Measurements from ENCODE around the gene IL22RA2. TPM values are rescaled to one million over a fixed set of nuclear protein-coding genes. Genes with fewer than 3 reads are reported as not detected.

The IL22RA2 gene
- total RNA-seq, 6 experiments from 2014 or later: not detected

DNA sequence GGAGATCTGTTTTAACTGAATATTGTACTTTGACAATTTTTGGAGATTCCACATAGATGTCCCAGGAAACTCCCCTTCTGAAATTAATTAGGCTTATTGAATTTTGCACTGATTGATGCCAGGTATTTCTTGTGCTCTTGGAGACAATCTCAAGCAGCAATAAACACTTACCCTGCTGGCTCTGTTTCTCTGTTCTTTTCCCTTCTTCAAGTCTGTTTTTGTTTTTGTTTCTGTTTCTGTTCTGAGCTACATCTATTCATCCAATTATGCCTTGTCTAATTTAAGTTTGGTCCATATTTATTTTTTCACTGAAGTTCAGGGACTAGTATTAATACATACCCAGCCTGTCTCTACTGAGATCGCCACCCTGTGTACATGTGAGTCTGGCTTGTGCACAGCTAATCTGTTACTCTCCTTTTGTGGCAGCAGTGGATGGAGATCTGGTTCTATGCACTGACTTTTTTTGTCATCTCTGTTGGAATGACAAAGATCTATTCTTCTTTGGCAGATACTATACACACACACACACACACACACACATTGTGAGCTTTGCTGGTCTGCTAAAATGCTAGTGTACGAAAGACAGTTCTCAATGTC is 51.9 kb downstream of the IL22RA2 start:
- Mint-ChIP-seq H3K4me3 (no peak overlapping the region), H3K9me3 (no peaks in the 10 kb centered on the region), H3K27me3 (ENCODE audit: insufficient read depth) (peaks cover 2% of the 10 kb centered on the region; the same call in 1 of the 2 replicates), H3K36me3 (ENCODE audit: low read depth) (no peaks in the 10 kb centered on the region), H3K27ac (no peak overlapping the region), H3K4me1 (ENCODE audit: low read depth) (no peaks in the 10 kb centered on the region)
- DNase-seq: no peak
- TF ChIP-seq, protein P1, sequence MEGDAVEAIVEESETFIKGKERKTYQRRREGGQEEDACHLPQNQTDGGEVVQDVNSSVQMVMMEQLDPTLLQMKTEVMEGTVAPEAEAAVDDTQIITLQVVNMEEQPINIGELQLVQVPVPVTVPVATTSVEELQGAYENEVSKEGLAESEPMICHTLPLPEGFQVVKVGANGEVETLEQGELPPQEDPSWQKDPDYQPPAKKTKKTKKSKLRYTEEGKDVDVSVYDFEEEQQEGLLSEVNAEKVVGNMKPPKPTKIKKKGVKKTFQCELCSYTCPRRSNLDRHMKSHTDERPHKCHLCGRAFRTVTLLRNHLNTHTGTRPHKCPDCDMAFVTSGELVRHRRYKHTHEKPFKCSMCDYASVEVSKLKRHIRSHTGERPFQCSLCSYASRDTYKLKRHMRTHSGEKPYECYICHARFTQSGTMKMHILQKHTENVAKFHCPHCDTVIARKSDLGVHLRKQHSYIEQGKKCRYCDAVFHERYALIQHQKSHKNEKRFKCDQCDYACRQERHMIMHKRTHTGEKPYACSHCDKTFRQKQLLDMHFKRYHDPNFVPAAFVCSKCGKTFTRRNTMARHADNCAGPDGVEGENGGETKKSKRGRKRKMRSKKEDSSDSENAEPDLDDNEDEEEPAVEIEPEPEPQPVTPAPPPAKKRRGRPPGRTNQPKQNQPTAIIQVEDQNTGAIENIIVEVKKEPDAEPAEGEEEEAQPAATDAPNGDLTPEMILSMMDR (IDR thresholded peaks at IDR 0.05): no peak

DNA sequence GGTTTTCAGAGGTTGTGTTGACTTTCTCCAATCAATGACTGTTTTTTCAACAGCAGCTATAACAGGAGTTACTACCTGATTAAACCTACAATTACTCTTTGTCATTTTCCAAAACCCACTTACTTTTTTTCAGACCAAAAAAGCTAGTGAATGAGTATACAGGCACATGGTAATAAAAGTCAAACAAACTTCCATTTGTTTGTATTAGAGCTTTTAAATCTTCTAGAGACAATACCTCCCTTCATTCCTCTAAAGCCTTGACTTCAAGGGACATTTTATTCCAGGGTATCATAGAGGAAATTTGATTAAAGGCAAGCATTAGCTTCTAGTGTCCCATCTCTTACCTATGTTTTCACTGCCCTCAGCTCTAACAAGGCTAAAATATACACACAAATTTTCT is 52.7 kb downstream of the IL22RA2 start:
- peaks cover 2% of the 10 kb centered on the region; the same call in 1 of the 2 replicates for H3K27me3 Mint-ChIP-seq (ENCODE audit: insufficient read depth)

DNA sequence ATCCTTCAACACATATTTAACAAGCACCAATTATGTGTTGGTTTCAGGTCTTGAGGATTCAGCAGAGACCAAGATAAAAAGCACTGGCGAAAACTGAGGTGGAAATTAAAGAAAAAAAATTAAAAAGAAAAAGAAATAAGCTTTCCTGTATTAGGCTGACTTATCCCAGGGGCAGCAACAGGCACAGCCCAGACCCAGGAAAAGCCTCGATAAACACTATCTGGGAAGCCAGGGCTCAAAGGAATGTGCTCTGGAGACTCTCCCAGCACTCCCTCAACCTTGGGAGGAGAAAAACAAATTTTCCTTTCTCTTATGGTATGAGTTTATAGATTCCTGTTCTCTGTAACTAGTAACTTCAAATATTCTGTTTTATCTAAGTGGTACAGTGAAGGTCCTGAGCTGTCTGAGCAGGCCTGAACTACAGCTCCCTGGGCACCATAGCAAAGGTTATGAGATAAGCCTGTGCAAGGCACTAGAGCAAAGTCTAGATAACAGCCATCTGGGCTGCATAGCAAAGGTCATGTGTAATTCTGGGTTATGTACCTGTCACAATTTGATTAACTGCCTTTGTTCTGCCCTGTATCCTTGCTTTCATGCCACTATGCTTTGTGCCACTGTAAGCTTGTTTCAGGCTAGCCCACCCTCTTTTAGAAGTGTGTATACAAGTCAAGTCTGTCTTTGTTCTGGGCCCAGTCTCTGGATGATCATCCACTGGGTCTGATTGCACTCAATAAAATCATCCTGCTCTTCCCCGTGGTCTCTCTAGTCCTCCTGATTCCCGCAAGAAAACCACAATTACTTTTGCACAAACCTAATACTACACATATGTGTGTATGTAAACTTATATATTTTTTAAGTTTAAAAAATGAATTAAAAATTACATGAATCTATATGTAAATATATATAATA is 54.0 kb downstream of the IL22RA2 start:
- Mint-ChIP-seq H3K36me3 (ENCODE audit: low read depth) (no peaks in the 10 kb centered on the region), H3K4me3 (no peak overlapping the region), H3K27ac (no peak overlapping the region), H3K9me3 (no peaks in the 10 kb centered on the region), H3K4me1 (ENCODE audit: low read depth) (no peaks in the 10 kb centered on the region), H3K27me3 (ENCODE audit: insufficient read depth) (peaks cover 2% of the 10 kb centered on the region; the same call in 1 of the 2 replicates)
- TF ChIP-seq, protein P1 (IDR thresholded peaks at IDR 0.05): no peak
- DNase-seq: no peak

More for the DNA sequence above, 52.7 kb downstream of the IL22RA2 start:
- H3K9me3 Mint-ChIP-seq: no peaks in the 10 kb centered on the region
- H3K4me3 Mint-ChIP-seq: no peak overlapping the region
- H3K27ac Mint-ChIP-seq: no peak overlapping the region
- TF ChIP-seq, protein P1 (IDR thresholded peaks at IDR 0.05): no peak
- H3K36me3 Mint-ChIP-seq (ENCODE audit: low read depth): no peaks in the 10 kb centered on the region
- H3K4me1 Mint-ChIP-seq (ENCODE audit: low read depth): no peaks in the 10 kb centered on the region
- no peak for DNase-seq

DNA sequence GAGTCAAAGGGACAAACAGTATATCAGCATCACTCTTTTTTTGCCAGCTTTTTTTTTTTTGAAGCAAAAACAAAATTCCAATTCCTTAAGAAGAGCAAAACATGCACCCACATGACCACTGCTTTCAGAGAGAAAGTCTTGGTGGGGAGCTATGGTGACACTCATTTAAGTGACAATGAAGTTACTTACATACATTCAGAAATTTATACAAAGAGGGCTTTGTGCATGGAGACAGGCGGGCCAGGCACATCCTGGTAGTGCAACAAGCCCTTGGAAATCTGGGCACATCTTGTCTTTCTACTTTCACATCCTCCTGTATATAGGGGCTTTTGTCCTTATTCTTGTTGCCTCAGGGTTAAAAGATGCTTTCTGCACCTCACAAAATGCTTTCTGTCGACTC is 55.9 kb downstream of the IL22RA2 start:
- peaks cover 2% of the 10 kb centered on the region; the same call in 1 of the 2 replicates for H3K27me3 Mint-ChIP-seq (ENCODE audit: insufficient read depth)
- no peaks in the 10 kb centered on the region for H3K36me3 Mint-ChIP-seq (ENCODE audit: low read depth)
- no peaks in the 10 kb centered on the region for H3K9me3 Mint-ChIP-seq
- no peak overlapping the region for H3K27ac Mint-ChIP-seq
- DNase-seq: no peak
- H3K4me3 Mint-ChIP-seq: no peak overlapping the region
- TF ChIP-seq, protein P1 (IDR thresholded peaks at IDR 0.05): no peak
- no peaks in the 10 kb centered on the region for H3K4me1 Mint-ChIP-seq (ENCODE audit: low read depth)

DNA sequence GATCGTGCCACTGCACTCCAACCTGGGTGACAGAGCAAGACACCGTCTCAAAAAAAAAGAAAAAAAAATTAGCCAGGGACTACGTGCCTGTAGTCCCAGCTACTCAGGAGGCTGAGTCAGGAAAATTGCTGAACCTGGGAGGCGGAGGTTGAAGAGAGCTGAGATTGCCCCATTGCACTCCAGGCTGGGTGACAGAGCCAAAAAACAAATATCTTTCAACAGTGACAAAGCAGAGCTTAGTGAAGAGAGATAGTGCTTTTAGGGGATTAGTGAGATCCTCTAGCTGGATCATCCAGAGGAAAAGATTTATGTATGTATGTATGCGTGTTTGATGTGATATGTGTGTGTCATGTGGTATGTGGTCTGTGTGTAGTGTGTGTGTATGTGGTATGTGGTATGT is 56.6 kb downstream of the IL22RA2 start:
- Mint-ChIP-seq H3K36me3 (ENCODE audit: low read depth) (no peaks in the 10 kb centered on the region), H3K9me3 (no peaks in the 10 kb centered on the region), H3K27me3 (ENCODE audit: insufficient read depth) (peaks cover 2% of the 10 kb centered on the region; the same call in 1 of the 2 replicates), H3K4me1 (ENCODE audit: low read depth) (peaks cover 7% of the 10 kb centered on the region), H3K27ac (no peak overlapping the region), H3K4me3 (no peak overlapping the region)
- TF ChIP-seq, protein P1 (IDR thresholded peaks at IDR 0.05): no peak
- no peak for DNase-seq
